T-cell (primary cell): Measurements from ENCODE around the gene CNTN6. TPM values are rescaled to one million over a fixed set of nuclear protein-coding genes. Genes with fewer than 3 reads are reported as not detected.

Source experiments
- ATAC-seq, 4 experiments: fragments of 200-7000 bp in 3 of 4; fragments of 150-1000 bp in 1 of 4; cut with Tn5 transposase; replicated peaks in 1 of 4; 1 replicate in 3 of 4; 2 replicates in 1 of 4; pipeline ENCODE4 v1.10.0; 2021; ENCODE audit warnings: moderate library complexity in 3 of 4, mild to moderate bottlenecking in 2 of 4, moderate number of reproducible peaks in 1 of 4
- CTCF ChIA-PET, 2 donors: fragments of 300-600 bp; sonication (Branson Sonifier 250); formaldehyde crosslinking; loops; one replicate each; lab custom pipeline; 2022; ENCODE audit warnings: antibody characterized with exemption in 2 of 2; lab: Charles Lee
- POLR2A ChIA-PET, 2 donors: fragments of 300-600 bp; sonication (Branson Sonifier 250); formaldehyde crosslinking; loops; one replicate each; lab custom pipeline; 2022; ENCODE audit warnings: antibody characterized with exemption in 2 of 2; lab: Charles Lee
- DNase-seq, 35 experiments: peaks; one replicate each; pipeline versions ENCODE4 v3.0.0 to v3.0.0-alpha.2; 2013 to 2023
- H3K27ac ChIP-seq: one replicate; pipeline ENCODE4 v1.5.1; 2013; ENCODE audit warnings: low read length
- H3K27me3 ChIP-seq, 2 experiments: replicated peaks in 1 of 2; 1 replicate in 1 of 2; 2 replicates in 1 of 2; pipeline versions ENCODE4 v1.6.1 to v1.7.0; 2013; ENCODE audit warnings: low read length in 1 of 2, mixed read lengths in 1 of 2; ENCODE audit not compliant: control insufficient read depth in 2 of 2, insufficient read depth in 2 of 2; ENCODE audit errors: extremely low read depth in 1 of 2
- H3K36me3 ChIP-seq, 2 donors: 1 replicate in 1 of 2; 2 replicates in 1 of 2; pipeline versions ENCODE4 v1.6.1 to v1.7.0; 2013; ENCODE audit warnings: low read length in 1 of 2; ENCODE audit not compliant: control insufficient read depth in 2 of 2, insufficient read depth in 1 of 2; ENCODE audit errors: extremely low read depth in 1 of 2
- H3K4me1 ChIP-seq, 2 experiments: 1 replicate in 1 of 2; 2 replicates in 1 of 2; pipeline versions ENCODE4 v1.6.1 to v1.7.0; 2013; ENCODE audit warnings: low read length in 2 of 2, mixed read lengths in 1 of 2; ENCODE audit not compliant: insufficient read depth in 2 of 2, control insufficient read depth in 1 of 2; ENCODE audit errors: extremely low read depth in 1 of 2
- H3K4me3 ChIP-seq, 2 donors: 1 replicate in 1 of 2; 2 replicates in 1 of 2; pipeline versions ENCODE4 v1.5.1 to v1.7.0; 2013; ENCODE audit warnings: mild to moderate bottlenecking in 2 of 2, low read length in 1 of 2, moderate library complexity in 1 of 2; ENCODE audit not compliant: control insufficient read depth in 1 of 2; ENCODE audit errors: extremely low read depth in 1 of 2
- H3K9me3 ChIP-seq: 2 replicates; pipeline ENCODE4 v1.7.0; 2013
- H3K27ac Mint-ChIP-seq, 2 donors: one replicate each; pipeline ENCODE4 v1.8.0; 2020 to 2021; ENCODE audit warnings: mild to moderate bottlenecking in 2 of 2, mixed read lengths in 2 of 2
- H3K27me3 Mint-ChIP-seq, 2 donors: one replicate each; pipeline ENCODE4 v1.8.0; 2021 to 2022; ENCODE audit warnings: mixed read lengths in 2 of 2
- H3K36me3 Mint-ChIP-seq: one replicate; pipeline ENCODE4 v1.8.0; 2021; ENCODE audit warnings: mixed read lengths
- H3K4me1 Mint-ChIP-seq, 3 donors: one replicate each; pipeline ENCODE4 v1.8.0; 2020 to 2022; ENCODE audit warnings: mixed read lengths in 3 of 3, mild to moderate bottlenecking in 1 of 3
- H3K4me3 Mint-ChIP-seq, 3 donors: one replicate each; pipeline ENCODE4 v1.8.0; 2020 to 2022; ENCODE audit warnings: mild to moderate bottlenecking in 3 of 3, mixed read lengths in 3 of 3, moderate library complexity in 3 of 3
- H3K9me3 Mint-ChIP-seq, 3 donors: one replicate each; pipeline ENCODE4 v1.8.0; 2020 to 2022; ENCODE audit warnings: mixed read lengths in 3 of 3
- WGBS: methylation state at CpG from one replicate; pipeline ENCODE4 v1.1.5; 2013; ENCODE audit warnings: missing lambda C conversion rate; ENCODE audit not compliant: insufficient coverage; 5-methylcytosine and 5-hydroxymethylcytosine counted together
- total RNA-seq, 35 experiments: library from RNA in 6 of 35; stranded (reverse) in 6 of 35; fragments of 120-200 nt in 1 of 35; gene quantifications; one replicate each; pipeline versions ENCODE4 v1.2.1 to v1.2.4 and lab custom pipeline; 2013 to 2026

The CNTN6 gene
- total RNA-seq, 5 donors from 2014 or later (not counting 1 experiment from before 2014, with no cell fraction given): not detected

DNA sequence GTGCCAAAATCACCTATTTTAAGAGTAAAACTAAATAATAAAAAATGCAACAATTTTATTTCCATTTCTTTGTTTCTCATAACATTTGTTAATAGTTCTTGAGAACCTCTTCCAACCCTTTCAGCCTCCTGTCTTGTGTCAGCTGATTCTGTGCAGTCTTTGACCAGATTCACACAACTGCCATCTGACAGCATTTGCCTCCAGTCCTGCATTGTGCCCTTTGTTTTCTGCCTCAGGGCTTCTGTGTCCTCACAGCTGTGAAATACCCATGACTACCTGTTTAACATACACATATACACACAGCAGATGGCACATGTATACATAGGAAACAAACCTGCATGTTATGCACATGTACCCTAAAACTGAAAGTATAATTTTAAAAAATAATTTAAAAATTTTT, 13.2 kb upstream of the CNTN6 start:
- Mint-ChIP-seq H3K27me3 (no peaks in the 10 kb centered on the region), H3K4me1 (no peaks in the 10 kb centered on the region), H3K27ac (no peak overlapping the region), H3K4me3 (no peak overlapping the region), H3K9me3 (peaks cover 3 to 7% (median 4%) of the 10 kb centered on the region in 3 donors), H3K36me3 (no peaks in the 10 kb centered on the region)
- ChIA-PET POLR2A (no interaction called here), CTCF (no interaction called here)
- no peaks in the 10 kb centered on the region for H3K9me3 ChIP-seq
- no peak overlapping the region for H3K27ac ChIP-seq
- no peaks in the 10 kb centered on the region for H3K27me3 ChIP-seq
- DNase-seq: no peak
- no peak overlapping the region for H3K4me3 ChIP-seq
- no peak for ATAC-seq
- H3K36me3 ChIP-seq: no peaks in the 10 kb centered on the region
- H3K4me1 ChIP-seq: no peaks in the 10 kb centered on the region

DNA sequence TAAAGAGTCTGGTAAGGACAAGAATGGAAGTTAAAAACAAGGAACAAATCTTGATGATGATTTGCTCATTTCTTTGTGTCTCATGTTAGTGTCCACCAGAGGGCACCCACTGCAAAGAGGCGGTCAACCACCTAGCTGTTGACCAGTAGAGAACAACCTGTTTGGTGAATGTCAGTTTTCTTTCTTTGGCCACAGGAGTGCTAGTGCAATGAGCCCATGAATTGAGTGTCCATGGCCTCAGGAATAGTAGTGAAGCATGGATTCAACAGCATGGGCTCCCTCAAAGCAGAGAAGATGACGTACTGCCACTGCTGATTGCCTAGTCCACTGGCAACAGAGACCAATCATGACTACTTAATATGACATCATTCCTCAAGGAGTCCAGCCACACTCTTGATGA, 10.7 kb upstream of the CNTN6 start:
- ATAC-seq: no peak

DNA sequence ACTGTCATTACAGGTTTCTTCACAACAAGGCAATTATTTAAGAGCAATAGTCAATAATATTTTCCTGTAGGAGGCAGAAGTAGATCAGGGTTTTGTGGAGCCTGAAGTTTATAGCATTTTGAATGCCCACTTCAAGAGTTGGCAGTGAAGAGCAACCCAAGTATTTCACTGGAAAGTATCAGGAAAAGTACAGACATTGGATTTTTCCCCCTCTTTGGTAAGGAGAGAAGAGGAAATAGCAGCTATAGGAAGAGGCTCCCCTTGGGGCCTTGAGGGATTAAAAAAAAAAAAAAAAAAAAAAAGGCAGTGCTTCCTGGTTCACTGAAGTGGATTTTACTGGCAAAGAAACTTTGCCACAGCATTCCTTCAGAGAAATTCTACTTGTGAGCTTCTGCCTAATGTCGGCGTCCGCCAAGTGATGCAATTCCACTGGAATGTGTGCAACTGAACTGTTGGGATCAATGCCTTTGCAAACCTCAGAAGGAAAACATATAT, 5.7 kb upstream of the CNTN6 start:
- Histone ChIP-seq H3K27ac (no peak overlapping the region), H3K4me3 (no peak overlapping the region), H3K27me3 (no peaks in the 10 kb centered on the region), H3K9me3 (no peaks in the 10 kb centered on the region), H3K36me3 (no peaks in the 10 kb centered on the region), H3K4me1 (no peaks in the 10 kb centered on the region)
- DNase-seq (no peak), ATAC-seq (no peak)
- Mint-ChIP-seq H3K4me1 (no peaks in the 10 kb centered on the region), H3K36me3 (no peaks in the 10 kb centered on the region), H3K4me3 (no peak overlapping the region), H3K9me3 (peaks cover 3 to 4% (median 4%) of the 10 kb centered on the region in 3 donors), H3K27me3 (no peaks in the 10 kb centered on the region), H3K27ac (no peak overlapping the region)
- WGBS: 58% methylated on average over 3 of the region's 3 CpGs
- POLR2A ChIA-PET: no interaction called here
- CTCF ChIA-PET: no interaction called here

More for the DNA sequence above, 10.7 kb upstream of the CNTN6 start:
- Histone ChIP-seq H3K27ac (no peak overlapping the region), H3K36me3 (no peaks in the 10 kb centered on the region), H3K4me3 (no peak overlapping the region), H3K27me3 (no peaks in the 10 kb centered on the region), H3K4me1 (no peaks in the 10 kb centered on the region), H3K9me3 (no peaks in the 10 kb centered on the region)
- Mint-ChIP-seq H3K27me3 (no peaks in the 10 kb centered on the region), H3K36me3 (no peaks in the 10 kb centered on the region), H3K9me3 (peaks cover 0 to 3% (median 3%) of the 10 kb centered on the region in 3 donors), H3K27ac (no peak overlapping the region), H3K4me3 (no peak overlapping the region), H3K4me1 (no peaks in the 10 kb centered on the region)
- POLR2A ChIA-PET: no interaction called here
- CTCF ChIA-PET: no interaction called here
- DNase-seq: no peak
- WGBS: 69% methylated on average over 1 of the region's 2 CpGs

DNA sequence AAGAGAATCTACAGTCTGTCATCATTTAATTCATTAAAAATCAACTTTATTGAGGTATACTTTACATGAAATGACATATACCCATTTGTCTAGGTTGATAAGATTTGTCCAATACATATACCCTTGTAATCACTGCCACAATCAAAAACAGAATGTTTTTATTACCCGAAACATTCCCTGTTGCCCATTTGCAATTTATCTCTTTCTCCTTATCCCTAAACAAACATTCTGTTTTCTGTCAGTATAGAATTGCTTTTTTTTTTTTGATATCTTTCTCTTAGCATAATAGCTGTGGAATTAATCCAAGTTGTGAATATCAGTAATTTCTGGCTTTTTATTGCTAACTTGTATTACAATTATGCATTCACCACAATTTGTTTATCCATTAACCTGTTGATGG, 4.3 kb upstream of the CNTN6 start:
- Mint-ChIP-seq H3K9me3 (peaks cover 8 to 11% (median 9%) of the 10 kb centered on the region in 3 donors), H3K36me3 (no peaks in the 10 kb centered on the region), H3K27me3 (no peaks in the 10 kb centered on the region), H3K4me1 (no peaks in the 10 kb centered on the region), H3K4me3 (no peak overlapping the region), H3K27ac (no peak overlapping the region)
- ChIA-PET POLR2A (interaction anchor here in 1 of 2 donors (0.7 kb wide), 1 partner anchor 177 kb away, joined by 3 read pairs; no protein-coding TSS in a partner anchor), CTCF (no interaction called here)
- WGBS: no CpG with 5 or more reads among the region's 1 CpG
- no peak for ATAC-seq
- H3K27me3 ChIP-seq: no peaks in the 10 kb centered on the region
- H3K27ac ChIP-seq: no peak overlapping the region
- H3K4me3 ChIP-seq: no peak overlapping the region
- DNase-seq: no peak
- no peaks in the 10 kb centered on the region for H3K4me1 ChIP-seq
- no peaks in the 10 kb centered on the region for H3K36me3 ChIP-seq
- no peaks in the 10 kb centered on the region for H3K9me3 ChIP-seq

DNA sequence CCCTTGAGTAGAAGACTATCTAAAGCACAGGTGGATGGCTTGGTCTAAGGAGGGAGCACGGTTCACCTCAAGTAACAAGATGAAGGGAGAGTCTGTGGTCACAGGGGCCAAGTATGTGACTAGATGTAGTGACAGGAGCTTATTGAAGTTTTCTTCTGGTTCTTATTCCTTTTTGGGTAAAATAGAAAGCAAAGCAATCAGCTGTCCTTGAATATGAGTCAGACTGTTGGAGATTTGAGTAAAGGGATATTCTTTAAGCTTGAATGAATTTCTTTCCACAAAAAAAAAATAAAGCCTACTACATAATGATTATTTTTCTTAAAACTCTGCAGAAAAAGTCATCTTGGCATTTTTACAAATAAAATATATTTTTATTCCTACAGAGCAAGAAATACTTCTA, 1.5 kb upstream of the CNTN6 start:
- H3K36me3 ChIP-seq: no peaks in the 10 kb centered on the region
- no peak overlapping the region for H3K27ac Mint-ChIP-seq
- ChIA-PET POLR2A (interaction anchor here in 1 of 2 donors (0.7 kb wide), 1 partner anchor 471 kb away, joined by 5 read pairs; no protein-coding TSS in a partner anchor), CTCF (no interaction called here)
- DNase-seq (no peak), ATAC-seq (no peak)
- WGBS: 60% methylated on average over 1 of the region's 1 CpG
- no peaks in the 10 kb centered on the region for H3K36me3 Mint-ChIP-seq
- H3K4me1 ChIP-seq: no peaks in the 10 kb centered on the region
- no peak overlapping the region for H3K4me3 Mint-ChIP-seq
- no peaks in the 10 kb centered on the region for H3K4me1 Mint-ChIP-seq
- H3K27me3 Mint-ChIP-seq: no peaks in the 10 kb centered on the region
- no peaks in the 10 kb centered on the region for H3K27me3 ChIP-seq
- H3K9me3 Mint-ChIP-seq: peaks cover 8 to 14% (median 12%) of the 10 kb centered on the region in 3 donors
- no peak overlapping the region for H3K4me3 ChIP-seq
- H3K9me3 ChIP-seq: no peaks in the 10 kb centered on the region
- no peak overlapping the region for H3K27ac ChIP-seq

DNA sequence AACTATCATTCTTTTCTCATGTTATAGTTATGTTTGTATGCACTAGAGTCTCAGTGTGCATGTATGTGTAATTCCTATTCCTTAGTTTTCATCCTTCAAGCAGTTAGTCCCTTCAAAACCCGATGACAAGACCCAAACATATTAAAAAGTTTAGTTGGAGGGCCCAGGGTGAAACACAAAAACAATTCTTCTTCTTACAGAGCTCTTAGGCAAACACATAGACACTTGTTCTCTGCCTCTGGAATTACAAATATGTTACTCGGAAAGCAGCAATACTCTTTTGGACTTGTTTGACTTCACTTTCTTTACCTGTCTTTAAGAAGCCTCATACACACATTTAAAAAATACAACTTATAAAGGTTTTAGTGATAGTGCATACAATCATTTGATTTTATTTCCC, 763 bp upstream of the CNTN6 start:
- Histone ChIP-seq H3K9me3 (no peaks in the 10 kb centered on the region), H3K4me3 (no peak overlapping the region), H3K27ac (no peak overlapping the region), H3K27me3 (no peaks in the 10 kb centered on the region), H3K4me1 (no peaks in the 10 kb centered on the region), H3K36me3 (no peaks in the 10 kb centered on the region)
- ATAC-seq (no peak), DNase-seq (no peak)
- no peaks in the 10 kb centered on the region for H3K27me3 Mint-ChIP-seq
- no peaks in the 10 kb centered on the region for H3K4me1 Mint-ChIP-seq
- 60% methylated on average over 1 of the region's 2 CpGs for WGBS
- H3K4me3 Mint-ChIP-seq: no peak overlapping the region
- H3K36me3 Mint-ChIP-seq: no peaks in the 10 kb centered on the region
- ChIA-PET POLR2A (no interaction called here), CTCF (no interaction called here)
- H3K27ac Mint-ChIP-seq: no peak overlapping the region
- peaks cover 8 to 17% (median 13%) of the 10 kb centered on the region in 3 donors for H3K9me3 Mint-ChIP-seq

DNA sequence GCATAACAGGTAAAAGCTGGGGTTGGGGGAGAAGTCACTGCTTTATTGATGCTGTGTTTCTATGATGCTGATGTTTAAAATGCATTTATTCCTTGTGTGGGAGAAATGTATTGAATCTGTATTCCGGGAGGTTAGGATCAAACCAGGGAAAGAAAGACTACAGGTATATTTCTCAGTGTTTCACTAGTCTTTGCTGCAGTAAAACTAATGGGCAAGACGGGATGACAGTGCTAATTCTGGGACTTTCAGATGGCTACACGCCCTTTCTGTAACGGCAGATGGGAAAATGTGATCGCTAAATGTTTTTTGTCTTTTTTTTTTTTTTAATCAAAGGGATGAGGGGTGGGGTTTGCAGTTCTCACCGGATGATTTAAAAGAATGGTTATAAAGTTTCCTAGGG, 393 bp downstream of the CNTN6 start:
- H3K27me3 Mint-ChIP-seq: no peaks in the 10 kb centered on the region
- H3K27me3 ChIP-seq: no peaks in the 10 kb centered on the region
- H3K36me3 Mint-ChIP-seq: no peaks in the 10 kb centered on the region
- H3K4me3 Mint-ChIP-seq: no peak overlapping the region
- H3K9me3 ChIP-seq: no peaks in the 10 kb centered on the region
- H3K36me3 ChIP-seq: no peaks in the 10 kb centered on the region
- no peak overlapping the region for H3K27ac Mint-ChIP-seq
- no peak for ATAC-seq
- H3K4me3 ChIP-seq: no peak overlapping the region
- H3K4me1 Mint-ChIP-seq: no peaks in the 10 kb centered on the region
- WGBS: 67% methylated on average over 2 of the region's 6 CpGs
- H3K4me1 ChIP-seq: no peaks in the 10 kb centered on the region
- ChIA-PET CTCF (no interaction called here), POLR2A (no interaction called here)
- H3K9me3 Mint-ChIP-seq: peaks cover 8 to 17% (median 13%) of the 10 kb centered on the region in 3 donors
- H3K27ac ChIP-seq: no peak overlapping the region
- no peak for DNase-seq
